GM21529 (cell line): ENCODE measurements around the gene GNA14.
"Not testable (repeated sequence)": the region's sequence is repeated elsewhere in the genome, so short reads cannot be mapped to it uniquely, and the experiment has no call there.

Experiments used
- ATAC-seq: cut with Tn5 transposase; IDR thresholded peaks from one replicate; pipeline ENCODE4 v1.9.1; 2021; ENCODE audit not compliant: unreplicated experiment

The GNA14 gene

DNA sequence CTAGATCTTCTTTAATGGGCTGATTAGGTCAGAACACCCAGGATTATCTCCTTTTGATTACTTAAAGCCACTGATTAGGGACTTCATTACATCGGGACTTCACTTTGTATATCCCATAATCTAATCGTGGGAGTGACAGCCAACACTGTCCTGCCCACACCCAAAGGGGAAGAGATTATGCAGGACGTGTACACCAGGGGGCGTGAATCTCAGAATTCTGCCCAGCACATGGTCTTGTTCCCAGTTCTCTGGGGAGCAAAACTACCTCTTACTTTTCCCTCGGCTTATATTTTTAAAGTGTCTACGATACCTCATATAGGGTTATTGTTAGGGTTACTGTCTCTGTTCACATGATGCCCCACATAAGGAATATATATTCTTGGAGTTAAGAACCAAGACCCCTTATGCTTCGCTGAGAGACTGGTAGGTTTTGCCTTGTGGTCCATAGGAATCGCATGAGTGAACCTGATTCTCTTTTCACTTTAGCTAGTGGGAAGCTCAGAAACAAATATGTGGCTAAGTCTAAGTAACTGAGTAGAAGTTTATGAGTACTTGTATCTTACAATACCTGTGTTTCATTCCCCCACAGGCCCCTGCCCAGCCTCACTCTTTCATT, 192.7 kb downstream of the GNA14 start:
- peak; percentile 40 for ATAC-seq

DNA sequence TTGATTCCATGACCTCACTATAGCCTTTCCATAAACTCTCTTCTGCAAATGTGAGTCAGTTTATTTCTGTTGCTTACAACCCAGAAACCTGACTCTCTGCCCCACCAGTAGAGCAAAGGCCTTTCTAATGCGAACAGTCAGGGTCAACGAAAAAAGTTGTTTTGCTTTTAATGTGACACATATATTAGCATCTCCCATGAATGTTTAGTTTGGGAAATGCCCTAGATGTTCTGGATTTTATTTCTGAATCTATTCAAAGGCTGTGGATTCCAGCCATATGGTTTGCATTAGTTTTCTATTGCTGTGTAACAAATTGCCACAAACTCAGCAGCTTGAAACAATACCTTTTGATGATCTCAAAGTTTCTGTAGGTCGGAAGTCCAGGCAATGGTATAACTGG, 193.5 kb downstream of the GNA14 start:
- ATAC-seq: no peak

DNA sequence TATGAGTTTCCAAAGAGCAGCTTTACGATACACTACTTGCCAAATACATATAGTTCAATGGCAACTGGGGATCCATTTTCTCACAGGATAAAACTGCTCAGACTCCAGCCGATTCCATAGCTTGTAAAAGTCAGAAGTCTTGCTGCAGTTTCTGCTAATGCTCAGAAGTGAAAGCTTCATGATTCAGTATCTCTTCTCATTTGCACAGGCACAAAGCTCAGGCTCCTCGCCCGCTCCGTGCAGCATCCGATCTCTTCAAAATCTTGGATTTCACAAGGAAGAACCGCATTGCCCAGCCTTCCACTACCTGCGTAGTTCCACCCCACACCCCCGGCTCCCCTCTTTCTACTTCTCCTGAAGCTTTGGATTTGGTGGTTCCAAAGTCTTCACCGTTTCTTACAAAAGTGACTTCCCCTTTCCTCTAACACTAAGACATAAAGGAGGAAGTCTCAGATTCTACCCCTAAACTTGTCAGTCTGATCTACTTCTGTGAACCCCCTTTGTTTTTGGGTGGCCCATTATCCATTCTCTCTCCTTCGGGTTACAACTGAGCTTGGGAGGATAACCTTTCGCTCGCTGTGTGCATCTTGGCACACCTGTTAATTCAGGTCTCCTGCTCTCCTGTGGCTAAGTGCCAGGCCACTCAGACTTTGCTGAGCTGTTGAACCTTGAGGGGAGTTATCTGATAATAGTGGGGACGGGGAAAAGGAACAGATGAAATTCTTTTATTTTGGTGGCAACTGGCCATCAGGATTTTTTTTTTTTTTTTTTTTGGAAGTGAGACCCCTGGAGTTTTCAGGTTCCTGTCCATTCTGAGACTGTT, 194.1 kb downstream of the GNA14 start:
- no peak for ATAC-seq

DNA sequence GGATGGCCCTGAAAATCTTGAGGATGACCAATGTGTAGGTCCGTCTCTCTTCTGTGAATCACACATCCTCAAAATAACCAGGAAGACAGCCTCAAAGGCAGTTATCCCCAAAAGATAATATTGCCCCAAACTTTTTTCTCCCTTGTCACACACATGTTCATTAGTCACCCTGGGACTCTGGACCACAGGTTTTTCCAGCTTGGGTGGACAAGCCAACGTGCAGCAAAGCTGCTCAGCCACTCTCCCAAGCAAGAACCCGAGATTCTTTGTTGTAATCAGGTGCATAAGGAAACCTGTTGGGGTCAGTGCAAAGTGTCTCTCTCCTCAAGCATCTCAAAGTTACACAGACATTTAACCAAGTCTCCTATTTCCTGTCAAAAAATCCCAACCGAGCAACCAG, 196.6 kb downstream of the GNA14 start:
- ATAC-seq: no peak

DNA sequence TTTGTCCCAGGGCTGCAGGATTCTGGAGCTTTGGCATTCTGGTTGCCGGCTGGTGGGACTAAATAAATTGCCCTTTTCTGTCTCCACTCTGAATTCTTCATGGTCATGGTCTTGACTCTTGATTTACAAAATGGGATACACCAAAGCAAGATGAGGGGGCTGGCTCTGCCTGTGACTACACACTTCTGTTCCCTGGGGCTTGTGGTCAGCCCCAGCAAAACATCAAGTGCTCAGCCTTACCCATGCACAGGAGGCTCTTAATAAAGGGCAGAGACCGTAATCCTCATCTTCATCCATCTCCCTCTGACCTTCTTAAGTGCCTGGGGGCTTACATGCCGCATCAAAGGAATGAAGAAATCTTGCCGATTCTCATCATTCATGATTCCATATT, 198.0 kb downstream of the GNA14 start:
- no peak for ATAC-seq

DNA sequence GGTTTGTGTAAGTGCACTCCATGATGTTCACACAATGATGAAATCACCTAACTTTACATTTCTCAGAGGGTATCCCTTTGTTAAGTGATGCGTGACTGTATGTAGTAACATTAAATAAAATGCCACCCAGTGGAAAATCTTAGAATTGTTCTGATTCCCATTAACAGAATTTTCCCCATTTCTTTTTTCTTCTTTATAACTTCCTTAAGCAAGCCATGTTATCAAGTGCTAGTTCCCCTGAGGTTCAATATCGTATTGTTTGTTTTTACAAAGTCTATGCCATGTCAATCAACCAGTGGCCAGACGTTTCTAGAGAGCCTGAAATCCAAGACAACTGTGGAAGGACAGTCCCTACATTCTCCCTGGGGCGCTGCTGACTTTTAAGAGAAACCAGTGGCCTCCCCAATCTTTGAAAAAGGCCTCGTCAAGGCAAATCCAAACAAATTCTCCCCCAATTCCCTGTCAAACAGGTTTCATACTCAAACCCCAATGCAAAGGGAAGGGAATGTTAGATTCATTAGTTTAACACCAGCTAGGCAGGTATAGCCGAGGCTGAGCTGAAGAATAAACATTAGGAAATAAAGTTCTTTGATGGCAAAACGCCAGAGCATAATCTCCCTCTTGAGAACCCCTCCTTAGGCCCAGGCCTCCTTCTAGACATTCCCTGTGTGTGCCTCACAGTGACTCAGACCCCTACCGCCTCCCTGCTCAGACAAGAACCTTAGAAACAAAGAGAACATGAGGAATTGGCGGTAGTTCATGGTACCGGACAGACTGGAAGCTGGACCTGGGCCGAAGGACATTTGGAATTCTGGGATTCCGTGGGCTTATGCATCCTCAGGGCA, 198.7 kb downstream of the GNA14 start:
- ATAC-seq: no peak

DNA sequence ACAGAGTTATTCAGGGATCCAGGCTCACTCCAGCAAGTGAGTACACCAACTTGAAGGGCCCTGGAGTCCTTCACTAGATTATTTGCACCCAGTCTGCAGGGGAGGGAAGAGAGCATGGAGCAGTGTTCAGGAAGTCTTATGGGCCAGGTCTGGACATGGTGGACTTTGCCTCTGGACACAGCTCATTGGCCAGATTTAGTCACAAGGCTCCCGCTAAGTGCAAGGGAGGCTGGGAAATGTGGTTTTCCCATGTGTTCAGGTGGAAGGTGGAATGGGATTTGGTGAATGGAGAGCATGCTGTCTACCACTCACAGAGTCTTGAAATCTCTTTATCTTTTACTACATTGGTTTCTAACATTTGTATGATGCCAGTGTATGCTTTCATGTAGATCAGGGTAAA, 200.5 kb downstream of the GNA14 start:
- ATAC-seq: no peak

DNA sequence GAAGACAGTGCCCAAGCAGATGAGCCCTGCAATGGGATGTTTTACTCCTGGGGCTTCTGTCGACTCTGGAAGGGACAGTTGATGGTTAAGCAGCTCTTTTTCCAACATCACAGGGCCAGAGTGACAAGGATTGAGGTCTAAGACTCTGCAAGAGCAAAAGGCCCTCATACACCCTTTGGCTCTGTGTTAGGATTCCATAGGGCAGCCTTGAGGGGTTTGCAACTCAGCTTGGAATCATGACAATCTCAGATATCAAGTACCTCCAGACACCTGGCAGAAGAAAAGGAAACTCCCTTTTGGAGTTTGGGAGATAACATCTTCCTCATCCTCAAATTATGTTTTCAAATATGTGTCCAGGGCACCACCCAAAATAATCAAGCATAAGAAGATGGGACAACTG, 205.7 kb downstream of the GNA14 start:
- no peak for ATAC-seq

DNA sequence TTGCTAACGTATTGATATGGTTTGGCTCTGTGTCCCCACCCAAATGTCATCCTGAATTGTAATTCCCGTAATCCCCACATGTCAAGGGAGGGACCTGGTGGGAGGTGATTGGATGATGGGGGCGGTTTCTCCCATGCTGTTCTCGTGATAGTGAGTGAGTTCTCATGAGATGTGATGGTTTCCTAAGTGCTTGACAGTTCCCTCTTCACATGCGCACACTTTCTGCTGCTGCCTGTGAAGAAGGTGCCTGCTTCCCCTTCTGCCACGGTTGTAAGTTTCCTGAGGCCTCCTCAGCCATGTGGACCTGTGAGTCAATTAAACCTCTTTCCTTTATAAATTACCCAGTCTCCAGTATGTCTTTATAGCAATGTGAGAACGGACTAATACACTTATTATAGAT, 207.0 kb downstream of the GNA14 start:
- not testable (repeated sequence) for ATAC-seq

DNA sequence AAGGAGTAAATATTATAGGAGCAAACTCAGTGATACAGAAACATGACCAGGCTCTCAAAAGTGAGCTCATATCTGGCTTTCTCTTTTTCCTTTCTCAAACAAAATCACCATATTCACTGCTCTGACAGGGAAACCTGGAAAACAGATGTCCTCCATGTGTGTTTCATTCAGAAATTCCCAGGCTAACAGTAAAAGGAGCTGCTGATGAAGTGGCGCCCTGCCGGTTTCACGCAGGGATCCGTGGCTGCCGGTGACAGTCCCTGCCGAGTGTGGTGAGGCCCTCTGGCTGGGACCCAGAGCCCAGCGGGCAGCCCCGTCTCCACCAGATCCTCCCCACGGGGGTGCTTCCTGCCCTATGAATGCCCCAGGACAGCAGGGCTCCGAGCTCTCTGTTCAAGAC, 208.1 kb downstream of the GNA14 start:
- ATAC-seq: no peak

DNA sequence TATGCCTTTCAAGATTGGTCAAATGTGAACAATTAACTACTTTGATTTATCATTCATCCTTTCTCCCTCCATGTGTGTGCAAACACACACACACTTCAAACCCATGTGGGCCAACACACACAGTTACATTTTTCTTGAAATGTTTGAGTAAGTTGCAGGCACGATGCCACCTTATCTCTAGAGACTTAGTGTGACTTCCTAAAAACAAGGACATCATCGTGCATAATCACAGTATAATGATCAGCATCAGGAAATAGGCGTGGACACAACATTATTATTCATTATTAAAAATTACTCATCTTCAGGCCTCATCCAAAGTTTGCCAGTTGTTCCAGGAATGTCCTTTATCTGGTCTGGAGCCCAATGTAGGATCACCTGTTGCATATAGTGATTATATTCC, 209.5 kb downstream of the GNA14 start:
- no peak for ATAC-seq

DNA sequence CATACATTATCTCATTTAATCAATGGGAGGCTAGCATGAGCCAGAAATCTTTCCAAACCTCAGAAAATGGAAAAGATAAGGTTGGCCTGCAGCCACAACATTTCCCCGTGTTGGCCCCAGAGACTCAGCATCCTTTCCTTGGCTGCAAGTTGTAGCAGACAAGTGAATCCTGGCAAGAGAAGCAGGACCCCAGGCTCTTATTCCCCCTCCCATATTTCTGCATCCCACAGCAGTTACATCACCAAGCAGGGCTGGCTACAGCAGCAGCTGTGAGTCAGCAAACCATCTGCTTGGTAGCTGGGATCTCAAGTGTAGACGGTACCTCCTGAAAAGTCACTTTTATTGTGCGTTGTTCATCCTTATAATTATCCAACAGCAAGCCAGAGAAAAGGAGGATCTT, 212.4 kb downstream of the GNA14 start:
- ATAC-seq: no peak

DNA sequence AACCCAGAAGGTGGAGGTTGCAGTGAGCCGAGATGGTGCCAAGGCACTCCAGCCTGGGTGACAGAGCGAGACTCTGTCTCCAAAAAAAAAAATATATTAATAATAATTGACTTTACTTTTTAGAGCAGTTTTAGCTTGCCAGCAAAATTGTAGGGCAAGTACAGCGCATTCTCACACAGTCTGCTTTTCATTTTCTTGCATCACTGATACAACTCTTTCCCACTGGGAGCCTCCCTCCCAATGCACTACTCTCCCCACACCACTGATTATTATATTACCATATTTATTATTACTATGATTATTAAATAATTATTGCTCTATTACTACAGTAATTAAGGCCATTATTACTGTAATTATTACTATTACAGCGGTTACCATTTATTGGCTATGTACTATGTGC, 212.8 kb downstream of the GNA14 start:
- no peak for ATAC-seq

DNA sequence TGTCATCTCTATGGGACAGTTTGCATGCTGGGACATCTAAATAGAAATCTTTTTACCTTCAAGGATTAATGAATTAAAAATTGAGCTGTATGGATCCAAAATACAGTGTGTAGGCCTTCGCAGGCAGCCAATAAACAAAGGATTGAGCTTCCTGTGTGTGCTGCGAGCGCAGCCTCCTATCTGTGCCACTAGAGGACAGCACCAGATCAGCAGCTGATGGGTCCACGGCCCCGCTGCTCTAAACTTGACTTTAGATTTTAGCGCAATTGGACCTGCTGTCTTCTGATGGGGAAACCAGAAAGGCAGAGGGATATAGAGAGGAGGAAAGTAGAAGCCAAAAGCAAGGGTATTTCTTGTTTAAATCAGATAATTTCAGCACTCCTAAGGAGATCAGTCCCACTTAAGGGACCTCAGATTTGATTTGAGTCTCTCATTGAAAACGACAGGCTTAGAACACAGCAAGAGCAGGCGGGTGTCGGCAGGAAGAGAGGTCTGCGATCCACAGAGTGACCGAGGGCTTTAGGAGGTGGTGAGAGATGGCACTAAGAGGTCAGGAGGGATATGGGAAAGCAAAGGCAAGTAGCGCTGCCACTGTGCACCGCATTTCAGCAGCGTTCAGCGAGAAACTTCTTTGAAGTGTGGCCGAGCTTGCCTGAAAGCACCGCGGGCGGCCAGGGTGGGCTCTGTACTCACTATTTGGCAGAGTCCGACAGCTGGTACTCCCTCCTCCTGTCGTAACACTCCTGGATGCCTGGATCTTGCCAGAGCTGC, 214.3 kb downstream of the GNA14 start:
- ATAC-seq: peak; percentile 89

DNA sequence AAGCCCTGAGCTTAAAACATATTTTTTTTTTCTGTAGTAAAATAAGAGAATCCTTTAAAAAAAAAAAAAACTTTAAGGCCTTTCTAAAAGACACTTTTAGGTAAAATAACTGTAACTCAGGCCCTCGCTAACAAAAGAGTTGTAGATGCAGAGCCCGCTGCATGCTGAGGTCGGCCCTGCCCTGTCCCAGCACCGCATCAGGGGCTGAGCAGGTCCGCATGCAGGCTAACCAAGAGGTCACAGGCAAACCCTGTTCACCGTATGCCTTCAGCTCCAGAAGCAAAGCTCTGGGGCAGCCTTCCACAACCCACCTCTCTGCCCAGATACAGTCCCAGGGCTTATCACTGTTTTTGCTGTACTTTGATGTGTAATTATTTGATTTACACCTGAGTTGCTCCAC, 216.1 kb downstream of the GNA14 start:
- no peak for ATAC-seq

DNA sequence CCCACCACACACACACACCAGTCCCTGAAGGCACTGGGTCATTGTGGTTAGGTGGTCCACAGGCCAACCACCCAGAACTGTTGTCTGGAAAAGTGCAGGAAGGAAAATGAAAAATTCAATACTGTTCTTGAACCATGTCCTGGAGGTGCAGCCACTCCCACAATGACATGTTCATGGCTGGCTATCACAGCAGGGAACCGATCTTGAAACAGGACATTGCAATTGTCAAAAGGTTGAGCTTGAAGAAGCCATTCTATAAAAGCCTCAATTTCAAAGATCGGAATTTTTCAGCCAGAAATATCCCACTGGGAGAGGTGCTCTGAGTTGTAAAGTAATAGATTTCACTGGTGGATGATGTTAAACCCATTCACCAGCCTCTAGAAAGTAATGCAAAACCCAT, 218.2 kb downstream of the GNA14 start:
- ATAC-seq: no peak

DNA sequence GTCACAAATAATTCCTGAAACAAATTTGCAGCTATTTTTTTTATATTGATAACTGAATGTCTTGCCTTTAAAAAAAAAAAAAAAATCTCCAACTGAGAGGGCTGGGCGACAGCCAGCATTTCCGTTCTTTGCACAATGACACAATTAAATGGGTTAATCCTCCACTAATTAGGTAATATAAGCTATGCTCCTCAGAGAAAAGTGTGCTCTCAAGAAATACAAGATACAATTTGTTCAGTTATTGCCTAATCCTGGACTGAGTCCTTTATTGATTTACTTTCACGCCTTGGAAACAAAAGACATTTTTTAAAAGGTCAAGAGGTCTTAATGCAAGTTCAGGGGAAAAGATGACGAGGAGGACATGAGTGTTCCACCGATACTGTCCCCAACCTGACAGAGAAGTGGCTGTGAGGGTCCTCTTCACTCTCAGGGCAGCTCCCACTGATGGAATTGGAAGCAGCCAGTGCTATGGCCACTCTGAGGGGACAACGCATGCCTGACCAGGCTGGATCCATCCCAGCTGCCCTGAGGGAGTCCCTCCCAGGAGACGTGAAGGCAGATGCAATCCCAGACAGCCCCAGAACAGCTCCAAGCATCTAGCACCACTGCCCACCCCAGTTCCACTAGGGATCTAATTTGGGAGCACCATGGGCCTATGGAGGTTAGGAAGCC, 220.7 kb downstream of the GNA14 start:
- no peak for ATAC-seq

DNA sequence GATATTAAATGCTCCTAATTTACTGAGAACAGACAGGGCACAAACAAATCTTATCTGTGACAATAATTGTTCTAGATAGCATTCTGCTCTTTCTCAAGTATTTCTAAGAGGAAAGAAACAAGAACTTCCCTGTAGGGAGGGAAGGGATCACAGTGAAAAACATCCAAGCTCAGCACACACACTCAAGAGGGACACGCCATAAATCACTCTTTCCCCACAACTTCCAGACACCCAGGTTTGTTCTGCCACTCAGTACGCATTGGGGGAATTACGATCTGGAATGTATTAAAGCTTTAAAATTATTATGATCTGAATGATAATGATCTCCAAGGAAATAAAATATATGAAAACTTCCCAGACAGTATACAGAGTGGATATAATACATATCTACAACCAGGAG, 221.4 kb downstream of the GNA14 start:
- ATAC-seq: no peak

DNA sequence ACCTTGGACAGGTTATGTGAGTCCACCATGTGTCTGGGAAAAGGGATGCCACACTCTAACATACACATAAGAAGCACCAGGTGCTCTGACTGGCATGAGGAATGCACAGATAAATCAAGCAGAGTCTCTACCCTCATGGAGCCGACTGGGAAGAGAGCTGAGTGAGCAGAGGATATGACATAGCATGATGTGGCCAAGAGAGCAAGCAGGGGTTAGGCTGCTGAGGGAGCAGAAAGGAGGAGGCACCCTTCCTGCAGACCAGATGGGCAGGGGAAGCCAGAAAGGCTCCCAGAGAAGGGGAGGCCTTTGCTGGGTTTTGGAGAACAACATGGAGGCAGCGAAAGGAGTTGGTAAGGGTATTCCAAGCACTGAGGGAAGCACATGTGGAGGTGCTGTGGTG, 223.1 kb downstream of the GNA14 start:
- no peak for ATAC-seq

DNA sequence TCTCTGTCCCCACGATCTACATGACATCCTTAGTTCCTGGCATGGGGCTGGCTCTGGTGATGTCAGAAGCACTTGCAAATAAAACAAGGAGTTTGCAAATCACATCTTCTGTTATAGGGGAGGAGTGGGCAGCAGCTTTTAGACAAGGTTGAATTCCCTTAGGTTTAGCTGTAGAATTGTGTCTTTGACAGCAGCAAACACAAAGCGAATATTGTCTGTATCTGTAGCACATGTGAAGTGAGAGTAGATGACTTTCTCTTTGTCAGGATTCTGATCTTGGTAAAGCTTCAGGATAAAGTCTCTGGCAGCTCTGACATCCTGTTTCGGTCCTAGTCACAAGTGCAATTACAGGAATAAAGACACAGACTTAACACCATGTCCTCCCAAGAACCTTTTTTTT, 224.3 kb downstream of the GNA14 start:
- no peak for ATAC-seq

DNA sequence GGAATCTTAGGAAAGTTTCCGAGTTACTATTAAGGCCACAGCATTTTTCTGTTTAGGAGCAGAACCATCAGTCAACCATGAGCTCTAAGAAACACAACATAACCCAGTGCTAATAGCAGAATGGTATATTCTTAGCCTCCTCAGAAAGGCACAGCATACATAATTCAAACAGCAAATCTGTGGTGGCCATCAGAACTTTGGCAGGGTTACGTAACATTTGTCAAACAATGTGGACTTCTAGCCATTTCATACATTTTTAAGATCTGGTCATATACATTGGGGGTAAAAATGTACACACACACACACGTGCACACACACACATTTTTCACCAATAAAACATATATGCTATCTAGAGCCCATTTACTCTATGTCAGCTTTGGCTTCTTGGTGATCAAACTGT, 225.2 kb downstream of the GNA14 start:
- no peak for ATAC-seq
